H1 (cell line): ENCODE data around the gene LRP1. TPM values are rescaled to one million over a fixed set of nuclear protein-coding genes. Genes with fewer than 3 reads are reported as not detected.

Experiments used
- CTCF ChIA-PET: fragments of 300-600 bp; sonication (Branson Sonifier 250); formaldehyde crosslinking; loops from one replicate; lab custom pipeline; 2021; ENCODE audit not compliant: partially characterized antibody; lab: Charles Lee
- POLR2A ChIA-PET: fragments of 300-600 bp; sonication (Branson Sonifier 250); formaldehyde crosslinking; loops from one replicate; lab custom pipeline; 2021; ENCODE audit warnings: inconsistent platforms; ENCODE audit not compliant: partially characterized antibody; lab: Charles Lee
- DNase-seq, 2 experiments: peaks; one replicate each; pipeline versions ENCODE4 v3.0.0 to v3.0.0-alpha.2; 2010 to 2022; ENCODE audit warnings: low spot score in 2 of 2, low read depth in 1 of 2, mixed read lengths in 1 of 2
- FAIRE-seq: peaks from 2 replicates; lab custom pipeline; 2011; peaks lifted over from hg19 to GRCh38; lab: Jason Lieb, UNC
- H2AFZ ChIP-seq: 2 replicates; pipeline ENCODE4 v1.8.1; 2012; ENCODE audit warnings: low read length, inconsistent platforms
- H2AK5ac ChIP-seq: 2 replicates; pipeline ENCODE4 v1.6.1; 2013; ENCODE audit warnings: low read depth, low read length
- H2BK120ac ChIP-seq: replicated peaks from 2 replicates; pipeline ENCODE3; 2013; ENCODE audit warnings: low read depth, low read length, inconsistent platforms
- H2BK12ac ChIP-seq: 2 replicates; pipeline ENCODE4 v1.6.1; 2013; ENCODE audit warnings: low read depth, low read length
- H2BK15ac ChIP-seq: 2 replicates; pipeline ENCODE4 v1.6.1; 2013; ENCODE audit warnings: low read length
- H2BK20ac ChIP-seq: 2 replicates; pipeline ENCODE4 v1.6.1; 2013; ENCODE audit warnings: low read length
- H2BK5ac ChIP-seq: 2 replicates; pipeline ENCODE4 v1.6.1; 2013; ENCODE audit warnings: low read depth, low read length
- H3K14ac ChIP-seq: 2 replicates; pipeline ENCODE4 v1.6.1; 2013; ENCODE audit warnings: inconsistent platforms; ENCODE audit not compliant: insufficient read length
- H3K18ac ChIP-seq: 2 replicates; pipeline ENCODE4 v1.6.1; 2013; ENCODE audit warnings: low read length; ENCODE audit errors: extremely low read depth
- H3K23ac ChIP-seq: 2 replicates; pipeline ENCODE4 v1.6.1; 2013; ENCODE audit warnings: inconsistent platforms; ENCODE audit not compliant: insufficient read length
- H3K23me2 ChIP-seq: 2 replicates; pipeline ENCODE4 v1.6.1; 2013; ENCODE audit warnings: low read depth, low read length
- H3K27ac ChIP-seq: 2 replicates; pipeline ENCODE4 v1.6.1; 2011; ENCODE audit warnings: low read depth, low read length, inconsistent platforms
- H3K27me3 ChIP-seq, 4 experiments: replicated peaks in 1 of 4; 1 replicate in 1 of 4; 2 replicates in 3 of 4; pipeline versions ENCODE4 v1.6.1 to v1.8.1; 2011 to 2013; ENCODE audit warnings: low read length in 3 of 4, mild to moderate bottlenecking in 3 of 4, inconsistent platforms in 2 of 4, mixed read lengths in 2 of 4, moderate library complexity in 1 of 4; ENCODE audit not compliant: control insufficient read depth in 3 of 4, insufficient read depth in 3 of 4; ENCODE audit errors: extremely low read depth in 1 of 4
- H3K36me3 ChIP-seq, 4 experiments: 2 replicates each; pipeline versions ENCODE4 v1.6.1 to v1.8.1; 2011 to 2013; ENCODE audit warnings: mild to moderate bottlenecking in 4 of 4, low read length in 3 of 4, moderate library complexity in 2 of 4, control low read depth in 1 of 4, inconsistent platforms in 1 of 4; ENCODE audit not compliant: insufficient read depth in 4 of 4, control insufficient read depth in 2 of 4
- H3K4ac ChIP-seq: replicated peaks from 2 replicates; pipeline ENCODE3; 2013; ENCODE audit warnings: low read length, low read depth, mixed read lengths, inconsistent platforms; ENCODE audit not compliant: insufficient read length
- H3K4me1 ChIP-seq, 4 experiments: replicated peaks in 1 of 4; 1 replicate in 1 of 4; 2 replicates in 3 of 4; pipeline versions ENCODE4 v1.6.1 to v1.8.1; 2011 to 2013; ENCODE audit warnings: low read length in 3 of 4, inconsistent platforms in 2 of 4, mixed read lengths in 1 of 4; ENCODE audit not compliant: insufficient read depth in 4 of 4, control insufficient read depth in 3 of 4
- H3K4me2 ChIP-seq, 2 experiments: 2 replicates each; pipeline versions ENCODE4 v1.6.1 to v1.8.1; 2011 to 2013; ENCODE audit warnings: low read depth in 2 of 2, low read length in 2 of 2, control low read depth in 1 of 2, inconsistent platforms in 1 of 2, mild to moderate bottlenecking in 1 of 2; ENCODE audit not compliant: insufficient read depth in 1 of 2
- H3K4me3 ChIP-seq, 4 experiments: fragments of 200-600, 300-600 bp in 1 of 4; sonication (generic), shearing (Covaris generic), sonication (Bioruptor Twin) in 1 of 4; 2 replicates each; pipeline versions ENCODE4 v1.5.1 to v1.8.1; 2011 to 2016; ENCODE audit warnings: low read length in 4 of 4, low read depth in 3 of 4, control low read depth in 2 of 4, inconsistent platforms in 2 of 4, mild to moderate bottlenecking in 2 of 4, mixed read lengths in 1 of 4, moderate library complexity in 1 of 4; ENCODE audit not compliant: insufficient read depth in 2 of 4; ENCODE audit errors: extremely low read depth in 1 of 4
- H3K56ac ChIP-seq: replicated peaks from 2 replicates; pipeline ENCODE3; 2013; ENCODE audit warnings: low read depth, mild to moderate bottlenecking, mixed read lengths, low read length, inconsistent platforms; ENCODE audit not compliant: insufficient read length
- H3K79me1 ChIP-seq: 2 replicates; pipeline ENCODE4 v1.6.1; 2013; ENCODE audit warnings: low read depth, low read length, control low read depth
- H3K79me2 ChIP-seq, 2 experiments: 2 replicates each; pipeline versions ENCODE4 v1.6.1 to v1.8.1; 2012 to 2013; ENCODE audit warnings: low read length in 2 of 2, mild to moderate bottlenecking in 2 of 2, inconsistent platforms in 1 of 2; ENCODE audit not compliant: insufficient read depth in 2 of 2, control insufficient read depth in 1 of 2
- H3K9ac ChIP-seq, 4 experiments: replicated peaks in 1 of 4; 1 replicate in 1 of 4; 2 replicates in 3 of 4; pipeline versions ENCODE4 v1.6.1 to v1.8.1; 2011 to 2013; ENCODE audit warnings: low read depth in 3 of 4, low read length in 3 of 4, control low read depth in 2 of 4, mild to moderate bottlenecking in 2 of 4, moderate library complexity in 2 of 4, inconsistent platforms in 1 of 4; ENCODE audit errors: extremely low read depth in 1 of 4
- H3K9me3 ChIP-seq, 2 experiments: 2 replicates each; pipeline versions ENCODE4 v1.6.1 to v1.8.1; 2012 to 2013; ENCODE audit warnings: mild to moderate bottlenecking in 2 of 2, moderate library complexity in 2 of 2, control low read depth in 1 of 2, inconsistent platforms in 1 of 2, low read depth in 1 of 2, low read length in 1 of 2, mixed read lengths in 1 of 2; ENCODE audit not compliant: insufficient read depth in 2 of 2
- H4K20me1 ChIP-seq, 2 experiments: replicated peaks in 1 of 2; 2 replicates each; pipeline versions ENCODE3 to v1.8.1; 2011 to 2013; ENCODE audit warnings: inconsistent platforms in 2 of 2, low read length in 2 of 2, mild to moderate bottlenecking in 1 of 2; ENCODE audit not compliant: insufficient read depth in 2 of 2, control insufficient read depth in 1 of 2
- H4K5ac ChIP-seq: 2 replicates; pipeline ENCODE4 v1.6.1; 2013; ENCODE audit warnings: low read length, low read depth, mixed read lengths, inconsistent platforms; ENCODE audit not compliant: insufficient read length
- H4K8ac ChIP-seq: 2 replicates; pipeline ENCODE4 v1.8.0; 2013; ENCODE audit warnings: mild to moderate bottlenecking, moderate library complexity, low read length, inconsistent platforms; ENCODE audit not compliant: insufficient read depth; ENCODE audit errors: extremely low read depth
- H4K91ac ChIP-seq: replicated peaks from 2 replicates; pipeline ENCODE3; 2013; ENCODE audit warnings: low read length, mixed read lengths, inconsistent platforms; ENCODE audit not compliant: insufficient read length
- CBX5 ChIP-seq: fragments of 300-800, 300-1000 bp; sonication (generic); IDR thresholded peaks from 2 replicates; pipeline ENCODE4 v1.7.1; 2016; ENCODE audit warnings: antibody characterized with exemption, low read length, low read depth
- CBX8 ChIP-seq: fragments of 300-800, 300-1000 bp; sonication (generic); IDR thresholded peaks from 2 replicates; pipeline ENCODE4 v1.7.1; 2016; ENCODE audit warnings: low read depth, low read length, borderline replicate concordance
- HDAC6 ChIP-seq: IDR thresholded peaks from one replicate; pipeline ENCODE4 v1.7.1; 2012; ENCODE audit warnings: low read depth, mild to moderate bottlenecking, inconsistent platforms, low read length, moderate library complexity
- KDM4A ChIP-seq: IDR thresholded peaks from one replicate; pipeline ENCODE4 v1.7.1; 2012; ENCODE audit warnings: low read depth, mild to moderate bottlenecking, moderate library complexity, low read length, inconsistent platforms; ENCODE audit not compliant: severe bottlenecking
- POLR2A ChIP-seq, 2 experiments: IDR thresholded peaks; 1 replicate in 1 of 2; 2 replicates in 1 of 2; pipeline ENCODE4 v1.6.1; 2011; ENCODE audit warnings: low read depth in 2 of 2, low read length in 2 of 2, mild to moderate bottlenecking in 2 of 2; ENCODE audit errors: control extremely low read depth in 1 of 2
- POU5F1 ChIP-seq: IDR thresholded peaks from 2 replicates; pipeline ENCODE4 v1.6.1; 2011; ENCODE audit warnings: low read depth, mild to moderate bottlenecking, low read length, moderate library complexity
- RAD21 ChIP-seq, 2 experiments: IDR thresholded peaks in 1 of 2; conservative IDR thresholded peaks in 1 of 2; 2 replicates each; pipeline ENCODE4 v1.6.1; 2011; ENCODE audit warnings: low read depth in 2 of 2, low read length in 2 of 2, improper control_type of control experiment in 1 of 2, inconsistent platforms in 1 of 2, mild to moderate bottlenecking in 1 of 2, moderate library complexity in 1 of 2
- RBBP5 ChIP-seq: IDR thresholded peaks from 2 replicates; pipeline ENCODE4 v1.7.1; 2012; ENCODE audit warnings: low read depth, mild to moderate bottlenecking, inconsistent platforms, low read length, moderate library complexity, borderline replicate concordance
- RXRA ChIP-seq: IDR thresholded peaks from 2 replicates; pipeline ENCODE4 v1.6.1; 2011; ENCODE audit warnings: low read depth, mild to moderate bottlenecking, low read length, moderate library complexity; ENCODE audit not compliant: insufficient read depth
- SP2 ChIP-seq: IDR thresholded peaks from 2 replicates; pipeline ENCODE4 v1.6.1; 2012; ENCODE audit warnings: mild to moderate bottlenecking, low read length, inconsistent platforms
- SUZ12 ChIP-seq: fragments of 200-600 bp; sonication (generic); IDR thresholded peaks from 2 replicates; pipeline ENCODE4 v1.6.1; 2012; ENCODE audit warnings: mild to moderate bottlenecking, inconsistent platforms, low read length, moderate library complexity, mixed read lengths
- TCF12 ChIP-seq: IDR thresholded peaks from 2 replicates; pipeline ENCODE4 v1.6.1; 2011; ENCODE audit warnings: low read depth, mild to moderate bottlenecking, low read length
- WGBS, 2 experiments: shearing (Covaris generic) in 1 of 2; methylation state at CpG; one replicate each; pipeline versions ENCODE4 v1.1.6 to v1.1.7; 2013 to 2015; ENCODE audit warnings: low lambda C conversion rate in 2 of 2, mixed read lengths in 2 of 2, inconsistent platforms in 1 of 2, low coverage in 1 of 2, missing lambda C conversion rate in 1 of 2; ENCODE audit not compliant: insufficient replicate concordance in 2 of 2, insufficient coverage in 1 of 2, insufficient read length in 1 of 2; ENCODE audit errors: extremely low coverage in 1 of 2, missing lambda C conversion rate in 1 of 2; 5-methylcytosine and 5-hydroxymethylcytosine counted together
- polyA plus RNA-seq, 7 experiments: library from polyadenylated mRNA; depleted of rRNA in 3 of 7; stranded (reverse) in 5 of 7; unstranded in 2 of 7; fragments of >200 nt in 5 of 7; fragments of 200-250 nt in 2 of 7; gene quantifications; 1 replicate in 5 of 7; 2 replicates in 1 of 7; 4 replicates in 1 of 7; pipeline versions ENCODE4 v1.2.1 to v1.2.3, GENCODE V29; 2011 to 2013; ENCODE audit warnings: missing spikeins in 2 of 7, mixed read lengths in 2 of 7
- total RNA-seq: library from RNA; stranded (reverse); fragmentation: NEBNext Ultra II Directional; extraction: Animal tissue kit (Norgen Biotek cat#: 25700); gene quantifications from 2 replicates; pipeline ENCODE4 v1.2.1, GENCODE V29; 2021
- TF ChIP-seq, protein P1 (sequence below): IDR thresholded peaks from 2 replicates; pipeline ENCODE4 v1.6.1; 2011; ENCODE audit warnings: low read depth, mild to moderate bottlenecking, low read length; ENCODE audit not compliant: insufficient read depth

The LRP1 gene
- total and polyA plus RNA-seq, 2 of the 8 experiments (the other 6 are each of a cell fraction or from before 2014, with no cell fraction given): 35.3 to 92.5 TPM

DNA sequence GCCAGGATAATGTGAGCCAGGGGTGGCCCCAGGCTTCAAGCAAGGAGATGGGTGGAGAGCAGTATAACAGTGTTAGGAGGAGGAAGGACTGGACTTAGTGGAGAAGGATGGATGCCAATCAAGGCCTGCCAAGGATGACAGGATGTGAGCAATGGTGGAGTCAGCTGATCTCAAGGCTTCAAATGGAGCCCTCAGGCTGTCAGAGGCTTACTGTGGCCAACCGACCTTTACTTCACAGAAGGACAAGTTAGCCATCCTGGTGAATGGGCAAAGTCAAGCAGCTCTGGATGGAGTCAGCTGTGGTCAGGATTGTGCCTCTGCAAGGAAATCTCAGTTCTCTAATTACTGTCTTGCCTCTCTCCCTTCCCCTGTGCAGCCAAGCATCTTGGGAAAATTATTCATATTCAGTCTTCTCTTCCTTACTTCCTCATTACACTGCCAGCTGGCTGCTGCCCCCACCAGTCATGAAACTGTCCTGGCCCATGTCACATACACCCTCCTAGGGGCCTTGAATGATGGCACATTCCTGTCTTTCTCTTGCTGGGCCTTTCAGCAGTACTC, 9.5 kb upstream of the LRP1 start:
- H2BK20ac ChIP-seq: no peak overlapping the region
- H3K9ac ChIP-seq: no peak overlapping the region
- no peak overlapping the region for H3K4me2 ChIP-seq
- H3K4ac ChIP-seq: no peak overlapping the region
- H3K23me2 ChIP-seq: no peaks in the 10 kb centered on the region
- H3K79me2 ChIP-seq: no peaks in the 10 kb centered on the region
- H2BK120ac ChIP-seq: no peak overlapping the region
- CTCF ChIA-PET: interaction anchor here (1.0 to 19.8 kb wide), 7 partner anchors 8 to 65 kb away, joined by 3 to 305 read pairs (median 5); no protein-coding TSS in a partner anchor
- POLR2A ChIA-PET: interaction anchor here (0.7 to 2.5 kb wide), 2 partner anchors 10 to 14 kb away, joined by 3 to 10 read pairs; partner anchors contain the start of gene LRP1
- H3K56ac ChIP-seq: no peak overlapping the region
- no peak overlapping the region for H2AK5ac ChIP-seq
- no peak overlapping the region for H3K14ac ChIP-seq
- H3K18ac ChIP-seq: no peak overlapping the region
- H4K91ac ChIP-seq: no peak overlapping the region
- H3K27ac ChIP-seq: no peak overlapping the region
- peaks cover 0 to 2% (median under 1%) of the 10 kb centered on the region in 4 experiments; a peak in 1 of 7 replicates for H3K27me3 ChIP-seq
- DNase-seq (no peak), FAIRE-seq (no peak)
- H3K4me1 ChIP-seq: no peaks in the 10 kb centered on the region
- no peak overlapping the region for H2BK12ac ChIP-seq
- H4K20me1 ChIP-seq: no peaks in the 10 kb centered on the region
- H2BK15ac ChIP-seq: 0 out of 2 replicates have a peak overlapping the region, but pooled peaks have one; percentile 50
- H3K79me1 ChIP-seq: no peaks in the 10 kb centered on the region
- H3K36me3 ChIP-seq: no peaks in the 10 kb centered on the region
- no peaks in the 10 kb centered on the region for H3K9me3 ChIP-seq
- H4K8ac ChIP-seq: 0 out of 2 replicates have a peak overlapping the region, but pooled peaks have one; percentile 5
- no peak overlapping the region for H3K4me3 ChIP-seq
- no peak overlapping the region for H2AFZ ChIP-seq
- no peak overlapping the region for H3K23ac ChIP-seq
- no peak overlapping the region for H2BK5ac ChIP-seq
- no peak overlapping the region for H4K5ac ChIP-seq
- WGBS, 2 experiments: 88% methylated on average over 1 of the region's 1 CpG; no CpG with 5 or more reads in 1 of the 2 experiments
- TF ChIP-seq TCF12 (no peak), RAD21 (IDR thresholded peaks at IDR 0.05 in 1 of 2, conservative IDR thresholded peaks at IDR 0.05 in 1 of 2; ENCODE audit: low read depth in 2 of 2, low read length in 2 of 2) (no peak), CBX5 (no peak), HDAC6 (no peak), POLR2A (IDR thresholded peaks at IDR 0.05; ENCODE audit: control extremely low read depth in 1 of 2, low read depth in 2 of 2, low read length in 2 of 2) (no peak), SUZ12 (no peak), RBBP5 (no peak), SP2 (no peak), CBX8 (no peak), KDM4A (no peak), POU5F1 (no peak), RXRA (no peak)
- TF ChIP-seq, protein P1, sequence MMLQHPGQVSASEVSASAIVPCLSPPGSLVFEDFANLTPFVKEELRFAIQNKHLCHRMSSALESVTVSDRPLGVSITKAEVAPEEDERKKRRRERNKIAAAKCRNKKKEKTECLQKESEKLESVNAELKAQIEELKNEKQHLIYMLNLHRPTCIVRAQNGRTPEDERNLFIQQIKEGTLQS: no peak
